Stomach (tissue), 4 donors: ENCODE measurements around the gene KHDRBS2.

ENCODE experiments used
- CTCF ChIP-seq, 7 experiments: fragments of 450-650 bp in 4 of 7; fragments of 200-600 bp in 3 of 7; sonication (generic) in 3 of 7; IDR thresholded peaks; one replicate each; pipeline ENCODE4 v1.5.1; 2016 to 2019; ENCODE audit warnings: antibody characterized with exemption in 7 of 7, control low read depth in 2 of 7, mild to moderate bottlenecking in 1 of 7
- EP300 ChIP-seq: sonication (generic); formaldehyde crosslinking; IDR thresholded peaks from one replicate; pipeline ENCODE4 v1.6.1; 2017; ENCODE audit warnings: antibody characterized with exemption
- POLR2A ChIP-seq, 4 donors: fragments of 450-650 bp; IDR thresholded peaks; one replicate each; pipeline ENCODE4 v1.6.1; 2016; ENCODE audit warnings: antibody characterized with exemption in 4 of 4, control low read depth in 2 of 4, mild to moderate bottlenecking in 1 of 4, moderate library complexity in 1 of 4

GRCh38 chr6:62152796-62153195 lies 133.2 kb downstream of the KHDRBS2 start:
- TF ChIP-seq EP300: no peak
- TF ChIP-seq POLR2A (IDR thresholded peaks at IDR 0.05): no peak
- TF ChIP-seq CTCF (IDR thresholded peaks at IDR 0.05): no peak
